GM23338 (cell line): Measurements from ENCODE around the gene UPF1. TPM values are rescaled to one million over a fixed set of nuclear protein-coding genes. Genes with fewer than 3 reads are reported as not detected.
A peak's percentile ranks its signal among the peaks of the same experiment; 100 is the strongest.

Experiments
- ATAC-seq: fragments of 200-7000 bp; cut with Tn5 transposase; 3 replicates; pipeline ENCODE4 v1.9.1; 2020
- DNase-seq: peaks from one replicate; pipeline ENCODE4 v3.0.0-alpha.2; 2015; ENCODE audit warnings: low spot score
- H2AFZ ChIP-seq: fragments of 200-600 bp; sonication (generic); 2 replicates; pipeline ENCODE4 v1.8.0; 2016; ENCODE audit warnings: antibody characterized with exemption, mild to moderate bottlenecking, moderate library complexity
- H3F3A ChIP-seq: fragments of 200-600 bp; sonication (generic); replicated peaks from 2 replicates; pipeline ENCODE4 v1.8.0; 2017; ENCODE audit warnings: antibody characterized with exemption, mixed run types, low read depth
- H3K27ac ChIP-seq: fragments of 200-600 bp; sonication (generic); 2 replicates; pipeline ENCODE4 v1.6.1; 2016; ENCODE audit warnings: low read depth
- H3K27me3 ChIP-seq: fragments of 200-600 bp; sonication (generic); 2 replicates; pipeline ENCODE4 v1.8.0; 2016; ENCODE audit warnings: mild to moderate bottlenecking, mixed run types, moderate library complexity; ENCODE audit not compliant: insufficient read depth
- H3K36me3 ChIP-seq: fragments of 200-600 bp; sonication (generic); 2 replicates; pipeline ENCODE4 v1.8.0; 2016; ENCODE audit warnings: mild to moderate bottlenecking; ENCODE audit not compliant: insufficient read depth
- H3K4me1 ChIP-seq: fragments of 200-600 bp; sonication (generic); 2 replicates; pipeline ENCODE4 v1.8.0; 2016; ENCODE audit warnings: mild to moderate bottlenecking, moderate library complexity; ENCODE audit not compliant: insufficient read depth
- H3K4me2 ChIP-seq: fragments of 200-600 bp; sonication (generic); 2 replicates; pipeline ENCODE4 v1.7.1; 2017; ENCODE audit warnings: mixed run types
- H3K4me3 ChIP-seq: fragments of 200-600 bp; sonication (generic); 2 replicates; pipeline ENCODE4 v1.6.1; 2016; ENCODE audit warnings: mixed run types
- H3K79me2 ChIP-seq: fragments of 200-600 bp; sonication (generic); replicated peaks from 2 replicates; pipeline ENCODE4 v1.8.0; 2017; ENCODE audit warnings: mild to moderate bottlenecking; ENCODE audit not compliant: insufficient read depth
- H3K9me2 ChIP-seq: fragments of 200-600 bp; sonication (generic); 2 replicates; pipeline ENCODE4 v1.8.0; 2017; ENCODE audit not compliant: insufficient read depth
- H4K20me1 ChIP-seq: fragments of 200-600 bp; sonication (generic); replicated peaks from 2 replicates; pipeline ENCODE4 v1.8.0; 2017; ENCODE audit warnings: mild to moderate bottlenecking; ENCODE audit not compliant: insufficient read depth
- H3K27ac Mint-ChIP-seq: 2 replicates; pipeline ENCODE4 v1.8.0; 2020; ENCODE audit warnings: inconsistent platforms, mild to moderate bottlenecking, moderate library complexity, mixed read lengths
- H3K27me3 Mint-ChIP-seq: 3 replicates; pipeline ENCODE4 v1.8.0; 2022; ENCODE audit warnings: low read depth, mild to moderate bottlenecking, moderate library complexity, mixed read lengths, inconsistent platforms; ENCODE audit not compliant: insufficient read depth, poor library complexity
- H3K36me3 Mint-ChIP-seq: 3 replicates; pipeline ENCODE4 v1.8.0; 2021; ENCODE audit warnings: low read depth, mild to moderate bottlenecking, inconsistent platforms, moderate library complexity, mixed read lengths
- H3K4me1 Mint-ChIP-seq: 3 replicates; pipeline ENCODE4 v1.8.0; 2020; ENCODE audit warnings: mild to moderate bottlenecking, inconsistent platforms, mixed read lengths
- H3K4me3 Mint-ChIP-seq: 3 replicates; pipeline ENCODE4 v1.8.0; 2021; ENCODE audit warnings: moderate library complexity, mild to moderate bottlenecking, inconsistent platforms, mixed read lengths
- H3K9me3 Mint-ChIP-seq: 3 replicates; pipeline ENCODE4 v1.8.0; 2020; ENCODE audit warnings: moderate library complexity, mild to moderate bottlenecking, inconsistent platforms, mixed read lengths
- EZH2 ChIP-seq: fragments of 200-600 bp; sonication (generic); IDR thresholded peaks from one replicate; pipeline ENCODE4 v1.8.0; 2017; ENCODE audit warnings: antibody characterized with exemption, mild to moderate bottlenecking, low read depth; ENCODE audit not compliant: unreplicated experiment
- EZH2phosphoT487 ChIP-seq: fragments of 200-600 bp; sonication (generic); IDR thresholded peaks from one replicate; pipeline ENCODE4 v1.8.1; 2018; ENCODE audit warnings: antibody characterized with exemption; ENCODE audit not compliant: unreplicated experiment
- JUNB ChIP-seq: IDR thresholded peaks from one replicate; pipeline ENCODE4 v1.6.1; 2016; ENCODE audit warnings: antibody characterized with exemption; ENCODE audit not compliant: unreplicated experiment
- NANOG ChIP-seq: IDR thresholded peaks from 2 replicates; pipeline ENCODE4 v1.6.1; 2016; ENCODE audit warnings: antibody characterized with exemption, borderline replicate concordance
- POLR2AphosphoS5 ChIP-seq: IDR thresholded peaks from 2 replicates; pipeline ENCODE4 v1.6.1; 2016; ENCODE audit warnings: antibody characterized with exemption, low read depth
- STAT1 ChIP-seq: IDR thresholded peaks from one replicate; pipeline ENCODE4 v1.6.1; 2016; ENCODE audit warnings: antibody characterized with exemption; ENCODE audit not compliant: unreplicated experiment
- ZNF114 ChIP-seq: fragments of 250-450 bp; sonication (Bioruptor Pico); IDR thresholded peaks from 2 replicates; pipeline ENCODE4 v1.5.0; 2020; ENCODE audit warnings: mild to moderate bottlenecking, moderate library complexity
- ZNF331 ChIP-seq: fragments of 250-450 bp; sonication (Bioruptor Pico); IDR thresholded peaks from 2 replicates; pipeline ENCODE4 v1.5.0; 2020; ENCODE audit warnings: low read depth, mild to moderate bottlenecking, moderate library complexity
- polyA plus RNA-seq: library from polyadenylated mRNA; unstranded; fragments of >200 nt; fragmentation: Nextera tagmentation; extraction: Ambion mirVana; gene quantifications from 2 replicates; pipeline ENCODE4 v1.2.1, GENCODE V29; 2016
- total RNA-seq: library from RNA; depleted of rRNA; stranded (reverse); fragments of >200 nt; shearing (Covaris generic); gene quantifications from 2 replicates; pipeline ENCODE4 v1.2.3, GENCODE V29; 2014
- TF ChIP-seq, protein P1 (sequence below), 2 experiments: fragments of 200-600 bp in 1 of 2; sonication (generic) in 1 of 2; conservative IDR thresholded peaks; 2 replicates each; pipeline versions ENCODE4 v1.5.1 to v1.6.1; 2016 to 2017; ENCODE audit warnings: antibody characterized with exemption in 2 of 2, low read depth in 2 of 2, mild to moderate bottlenecking in 2 of 2, moderate library complexity in 1 of 2
- TF ChIP-seq, protein P2 (sequence below): fragments of 250-450 bp; sonication (Bioruptor Pico); IDR thresholded peaks from 2 replicates; pipeline ENCODE4 v1.5.0; 2020; ENCODE audit warnings: mild to moderate bottlenecking, moderate library complexity

Gene UPF1
- total and polyA plus RNA-seq, 2 experiments from 2014 or later = 13.8 to 138 TPM

DNA sequence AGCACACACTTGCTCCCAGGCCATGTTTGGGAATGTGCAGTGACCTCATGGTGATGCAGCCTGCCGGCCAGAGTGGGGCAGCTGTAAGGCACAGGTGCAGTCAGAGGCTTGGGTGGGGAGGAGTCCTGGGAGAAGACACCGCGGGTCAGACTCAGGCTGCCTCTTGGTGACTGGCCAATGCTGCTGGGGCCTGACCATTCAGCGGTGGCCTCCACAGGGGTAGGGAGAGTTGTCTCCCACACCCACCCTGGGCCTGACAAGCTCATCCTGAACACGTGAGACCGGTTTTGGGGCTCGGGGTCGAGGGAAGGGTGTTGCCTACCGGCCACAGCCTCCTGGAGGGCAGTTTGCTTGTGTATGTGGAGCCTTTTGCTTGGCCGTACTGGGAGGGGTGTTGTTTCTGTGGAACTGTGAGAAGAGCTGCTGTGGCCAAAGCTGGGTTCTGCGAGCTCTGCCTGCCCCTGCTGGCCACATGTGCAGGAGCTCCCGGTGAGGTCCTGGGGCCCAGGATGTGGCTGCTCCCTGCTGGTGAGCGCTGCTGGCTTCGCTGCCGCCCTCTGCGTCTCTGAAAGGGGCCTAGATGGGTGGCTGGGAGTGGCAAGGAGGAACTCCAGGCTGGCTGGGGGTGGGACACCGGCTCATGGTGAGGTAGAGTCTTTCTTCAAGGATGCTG lies 22.1 kb downstream of the UPF1 start:
- no peak overlapping the region for H3K4me2 ChIP-seq
- no peak overlapping the region for H2AFZ ChIP-seq
- no peaks in the 10 kb centered on the region for H3K9me2 ChIP-seq
- no peaks in the 10 kb centered on the region for H3K4me1 ChIP-seq
- DNase-seq (no peak), ATAC-seq (peak; percentile 47)
- TF ChIP-seq, protein P1, sequence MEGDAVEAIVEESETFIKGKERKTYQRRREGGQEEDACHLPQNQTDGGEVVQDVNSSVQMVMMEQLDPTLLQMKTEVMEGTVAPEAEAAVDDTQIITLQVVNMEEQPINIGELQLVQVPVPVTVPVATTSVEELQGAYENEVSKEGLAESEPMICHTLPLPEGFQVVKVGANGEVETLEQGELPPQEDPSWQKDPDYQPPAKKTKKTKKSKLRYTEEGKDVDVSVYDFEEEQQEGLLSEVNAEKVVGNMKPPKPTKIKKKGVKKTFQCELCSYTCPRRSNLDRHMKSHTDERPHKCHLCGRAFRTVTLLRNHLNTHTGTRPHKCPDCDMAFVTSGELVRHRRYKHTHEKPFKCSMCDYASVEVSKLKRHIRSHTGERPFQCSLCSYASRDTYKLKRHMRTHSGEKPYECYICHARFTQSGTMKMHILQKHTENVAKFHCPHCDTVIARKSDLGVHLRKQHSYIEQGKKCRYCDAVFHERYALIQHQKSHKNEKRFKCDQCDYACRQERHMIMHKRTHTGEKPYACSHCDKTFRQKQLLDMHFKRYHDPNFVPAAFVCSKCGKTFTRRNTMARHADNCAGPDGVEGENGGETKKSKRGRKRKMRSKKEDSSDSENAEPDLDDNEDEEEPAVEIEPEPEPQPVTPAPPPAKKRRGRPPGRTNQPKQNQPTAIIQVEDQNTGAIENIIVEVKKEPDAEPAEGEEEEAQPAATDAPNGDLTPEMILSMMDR (conservative IDR thresholded peaks at IDR 0.05; ENCODE audit: low read depth in 2 of 2) = 0 out of 4 replicates have a peak, but pooled peaks of 1 of the 2 experiments have one; percentile 5
- TF ChIP-seq NANOG = no peak
- peaks cover 37% of the 10 kb centered on the region for H3K36me3 ChIP-seq
- no peak overlapping the region for H3K4me3 Mint-ChIP-seq
- peaks cover 19% of the 10 kb centered on the region for H4K20me1 ChIP-seq
- H3K27me3 ChIP-seq = no peaks in the 10 kb centered on the region
- no peak overlapping the region; the same call in 1 of the 2 replicates for H3K27ac Mint-ChIP-seq
- no peak overlapping the region for H3K27ac ChIP-seq
- no peaks in the 10 kb centered on the region for H3F3A ChIP-seq
- peaks cover 3% of the 10 kb centered on the region for H3K27me3 Mint-ChIP-seq
- H3K9me3 Mint-ChIP-seq = no peaks in the 10 kb centered on the region
- peaks cover 13% of the 10 kb centered on the region for H3K79me2 ChIP-seq
- H3K36me3 Mint-ChIP-seq = peaks cover 81% of the 10 kb centered on the region
- H3K4me3 ChIP-seq = no peak overlapping the region
- peaks cover 2% of the 10 kb centered on the region; the same call in 1 of the 3 replicates for H3K4me1 Mint-ChIP-seq

DNA sequence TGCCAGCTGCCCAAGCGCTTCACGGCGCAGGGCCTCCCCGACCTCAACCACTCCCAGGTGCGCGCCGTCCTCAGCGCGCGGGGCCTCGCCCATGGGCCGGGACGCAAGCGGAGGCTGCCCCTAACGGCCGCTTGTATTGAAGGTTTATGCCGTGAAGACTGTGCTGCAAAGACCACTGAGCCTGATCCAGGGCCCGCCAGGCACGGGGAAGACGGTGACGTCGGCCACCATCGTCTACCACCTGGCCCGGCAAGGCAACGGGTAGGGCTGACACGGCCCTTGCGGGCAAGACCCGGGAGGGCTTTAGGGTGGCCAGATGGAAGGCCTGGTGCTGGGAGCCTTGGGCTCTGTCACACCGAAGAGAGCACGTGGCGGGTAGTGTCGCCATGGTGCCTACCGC lies 23.2 kb downstream of the UPF1 start:
- Histone ChIP-seq H3K27ac (no peak overlapping the region), H3K9me2 (no peaks in the 10 kb centered on the region), H4K20me1 (peaks cover 14% of the 10 kb centered on the region), H3K36me3 (peaks cover 37% of the 10 kb centered on the region), H3K27me3 (no peaks in the 10 kb centered on the region), H3K4me1 (no peaks in the 10 kb centered on the region), H3F3A (no peaks in the 10 kb centered on the region), H3K79me2 (0 out of 2 replicates have a peak, but pooled peaks cover 5% of the 10 kb centered on the region), H3K4me3 (no peak overlapping the region), H2AFZ (no peak overlapping the region), H3K4me2 (no peak overlapping the region)
- H3K9me3 Mint-ChIP-seq = no peaks in the 10 kb centered on the region
- H3K27ac Mint-ChIP-seq = no peak overlapping the region
- no peaks in the 10 kb centered on the region for H3K4me1 Mint-ChIP-seq
- H3K36me3 Mint-ChIP-seq = peaks cover 78% of the 10 kb centered on the region
- no peak for DNase-seq
- no peak overlapping the region for H3K4me3 Mint-ChIP-seq
- H3K27me3 Mint-ChIP-seq = no peaks in the 10 kb centered on the region
- no peak for ATAC-seq
- TF ChIP-seq, protein P1 (conservative IDR thresholded peaks at IDR 0.05; ENCODE audit: low read depth in 2 of 2) = no peak
- TF ChIP-seq EZH2 (no peak), EZH2phosphoT487 (no peak), ZNF331 (no peak), ZNF114 (CRISPR knock-in tag) (no peak), NANOG (no peak), STAT1 (no peak), POLR2AphosphoS5 (no peak), JUNB (no peak)
- TF ChIP-seq, protein P2, sequence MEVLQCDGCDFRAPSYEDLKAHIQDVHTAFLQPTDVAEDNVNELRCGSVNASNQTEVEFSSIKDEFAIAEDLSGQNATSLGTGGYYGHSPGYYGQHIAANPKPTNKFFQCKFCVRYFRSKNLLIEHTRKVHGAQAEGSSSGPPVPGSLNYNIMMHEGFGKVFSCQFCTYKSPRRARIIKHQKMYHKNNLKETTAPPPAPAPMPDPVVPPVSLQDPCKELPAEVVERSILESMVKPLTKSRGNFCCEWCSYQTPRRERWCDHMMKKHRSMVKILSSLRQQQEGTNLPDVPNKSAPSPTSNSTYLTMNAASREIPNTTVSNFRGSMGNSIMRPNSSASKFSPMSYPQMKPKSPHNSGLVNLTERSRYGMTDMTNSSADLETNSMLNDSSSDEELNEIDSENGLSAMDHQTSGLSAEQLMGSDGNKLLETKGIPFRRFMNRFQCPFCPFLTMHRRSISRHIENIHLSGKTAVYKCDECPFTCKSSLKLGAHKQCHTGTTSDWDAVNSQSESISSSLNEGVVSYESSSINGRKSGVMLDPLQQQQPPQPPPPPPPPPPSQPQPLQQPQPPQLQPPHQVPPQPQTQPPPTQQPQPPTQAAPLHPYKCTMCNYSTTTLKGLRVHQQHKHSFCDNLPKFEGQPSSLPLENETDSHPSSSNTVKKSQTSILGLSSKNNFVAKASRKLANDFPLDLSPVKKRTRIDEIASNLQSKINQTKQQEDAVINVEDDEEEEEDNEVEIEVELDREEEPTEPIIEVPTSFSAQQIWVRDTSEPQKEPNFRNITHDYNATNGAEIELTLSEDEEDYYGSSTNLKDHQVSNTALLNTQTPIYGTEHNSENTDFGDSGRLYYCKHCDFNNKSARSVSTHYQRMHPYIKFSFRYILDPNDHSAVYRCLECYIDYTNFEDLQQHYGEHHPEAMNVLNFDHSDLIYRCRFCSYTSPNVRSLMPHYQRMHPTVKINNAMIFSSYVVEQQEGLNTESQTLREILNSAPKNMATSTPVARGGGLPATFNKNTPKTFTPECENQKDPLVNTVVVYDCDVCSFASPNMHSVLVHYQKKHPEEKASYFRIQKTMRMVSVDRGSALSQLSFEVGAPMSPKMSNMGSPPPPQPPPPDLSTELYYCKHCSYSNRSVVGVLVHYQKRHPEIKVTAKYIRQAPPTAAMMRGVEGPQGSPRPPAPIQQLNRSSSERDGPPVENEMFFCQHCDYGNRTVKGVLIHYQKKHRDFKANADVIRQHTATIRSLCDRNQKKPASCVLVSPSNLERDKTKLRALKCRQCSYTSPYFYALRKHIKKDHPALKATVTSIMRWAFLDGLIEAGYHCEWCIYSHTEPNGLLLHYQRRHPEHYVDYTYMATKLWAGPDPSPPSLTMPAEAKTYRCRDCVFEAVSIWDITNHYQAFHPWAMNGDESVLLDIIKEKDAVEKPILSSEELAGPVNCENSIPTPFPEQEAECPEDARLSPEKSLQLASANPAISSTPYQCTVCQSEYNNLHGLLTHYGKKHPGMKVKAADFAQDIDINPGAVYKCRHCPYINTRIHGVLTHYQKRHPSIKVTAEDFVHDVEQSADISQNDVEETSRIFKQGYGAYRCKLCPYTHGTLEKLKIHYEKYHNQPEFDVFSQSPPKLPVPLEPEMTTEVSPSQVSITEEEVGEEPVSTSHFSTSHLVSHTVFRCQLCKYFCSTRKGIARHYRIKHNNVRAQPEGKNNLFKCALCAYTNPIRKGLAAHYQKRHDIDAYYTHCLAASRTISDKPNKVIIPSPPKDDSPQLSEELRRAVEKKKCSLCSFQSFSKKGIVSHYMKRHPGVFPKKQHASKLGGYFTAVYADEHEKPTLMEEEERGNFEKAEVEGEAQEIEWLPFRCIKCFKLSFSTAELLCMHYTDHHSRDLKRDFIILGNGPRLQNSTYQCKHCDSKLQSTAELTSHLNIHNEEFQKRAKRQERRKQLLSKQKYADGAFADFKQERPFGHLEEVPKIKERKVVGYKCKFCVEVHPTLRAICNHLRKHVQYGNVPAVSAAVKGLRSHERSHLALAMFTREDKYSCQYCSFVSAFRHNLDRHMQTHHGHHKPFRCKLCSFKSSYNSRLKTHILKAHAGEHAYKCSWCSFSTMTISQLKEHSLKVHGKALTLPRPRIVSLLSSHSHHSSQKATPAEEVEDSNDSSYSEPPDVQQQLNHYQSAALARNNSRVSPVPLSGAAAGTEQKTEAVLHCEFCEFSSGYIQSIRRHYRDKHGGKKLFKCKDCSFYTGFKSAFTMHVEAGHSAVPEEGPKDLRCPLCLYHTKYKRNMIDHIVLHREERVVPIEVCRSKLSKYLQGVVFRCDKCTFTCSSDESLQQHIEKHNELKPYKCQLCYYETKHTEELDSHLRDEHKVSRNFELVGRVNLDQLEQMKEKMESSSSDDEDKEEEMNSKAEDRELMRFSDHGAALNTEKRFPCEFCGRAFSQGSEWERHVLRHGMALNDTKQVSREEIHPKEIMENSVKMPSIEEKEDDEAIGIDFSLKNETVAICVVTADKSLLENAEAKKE (CRISPR knock-in tag) = no peak
